Measurements from ENCODE around the gene SCARB1. TPM values are rescaled to one million over a fixed set of nuclear protein-coding genes. Genes with fewer than 3 reads are reported as not detected.

SCARB1 gene
- total RNA-seq, 1 experiment from 2014 or later, result 31.3 TPM

- Histone ChIP-seq H3K4me1 (ENCODE audit: insufficient read depth, low read length) (no peaks in the 10 kb centered on the region), H3K9me3 (ENCODE audit: control insufficient read depth, low read depth, low read length) (no peaks in the 10 kb centered on the region), H3T11ph (ENCODE audit: low read length) (no peak overlapping the region), H2BK20ac (ENCODE audit: low read depth, low read length, poor library complexity, severe bottlenecking) (no peak overlapping the region), H3K18ac (ENCODE audit: insufficient read length, low read depth, low read length) (no peak overlapping the region), H3K27ac (ENCODE audit: insufficient read length, low read depth, low read length) (no peak overlapping the region), H2AK5ac (ENCODE audit: insufficient read length, low read length) (no peak overlapping the region), H3K9ac (ENCODE audit: extremely low read depth, insufficient read length, low read length) (no peak overlapping the region), H3K4ac (ENCODE audit: low read depth, low read length) (no peak overlapping the region), H2BK5ac (ENCODE audit: insufficient read length, low read length) (no peak overlapping the region), H3K79me2 (ENCODE audit: insufficient read depth, low read length) (no peaks in the 10 kb centered on the region), H3K23me2 (ENCODE audit: insufficient read length, low read depth, low read length, poor library complexity, severe bottlenecking) (no peaks in the 10 kb centered on the region), H3K14ac (ENCODE audit: insufficient read depth, low read length) (no peak overlapping the region; the same call in 1 of the 2 replicates), H3K79me1 (ENCODE audit: insufficient read depth, low read depth, low read length, poor library complexity, severe bottlenecking) (no peaks in the 10 kb centered on the region), H4K20me1 (ENCODE audit: control insufficient read depth, insufficient read depth, insufficient read length) (no peaks in the 10 kb centered on the region), H2BK12ac (ENCODE audit: insufficient read length, low read depth, low read length) (no peak overlapping the region), H3K27me3 (ENCODE audit: insufficient read depth, low read length) (no peaks in the 10 kb centered on the region), H3K56ac (ENCODE audit: insufficient read length, low read depth, low read length) (no peak overlapping the region), H4K5ac (ENCODE audit: insufficient read length, low read depth, low read length) (no peak overlapping the region), H3K23ac (ENCODE audit: insufficient read length, low read depth, low read length) (no peak overlapping the region), H3K4me2 (ENCODE audit: insufficient read depth, insufficient read length, low read length) (no peak overlapping the region), H2AFZ (ENCODE audit: low read length) (no peak overlapping the region), H4K91ac (ENCODE audit: insufficient read length, low read depth, low read length) (no peak overlapping the region), H2BK120ac (ENCODE audit: low read depth, low read length, poor library complexity, severe bottlenecking) (no peak overlapping the region), H4K8ac (replicated peaks; ENCODE audit: insufficient read length, low read depth, low read length) (no peak overlapping the region), H2BK15ac (ENCODE audit: low read depth, low read length) (no peak overlapping the region)
- DNase-seq, result no peak
- TF ChIP-seq, protein P1, sequence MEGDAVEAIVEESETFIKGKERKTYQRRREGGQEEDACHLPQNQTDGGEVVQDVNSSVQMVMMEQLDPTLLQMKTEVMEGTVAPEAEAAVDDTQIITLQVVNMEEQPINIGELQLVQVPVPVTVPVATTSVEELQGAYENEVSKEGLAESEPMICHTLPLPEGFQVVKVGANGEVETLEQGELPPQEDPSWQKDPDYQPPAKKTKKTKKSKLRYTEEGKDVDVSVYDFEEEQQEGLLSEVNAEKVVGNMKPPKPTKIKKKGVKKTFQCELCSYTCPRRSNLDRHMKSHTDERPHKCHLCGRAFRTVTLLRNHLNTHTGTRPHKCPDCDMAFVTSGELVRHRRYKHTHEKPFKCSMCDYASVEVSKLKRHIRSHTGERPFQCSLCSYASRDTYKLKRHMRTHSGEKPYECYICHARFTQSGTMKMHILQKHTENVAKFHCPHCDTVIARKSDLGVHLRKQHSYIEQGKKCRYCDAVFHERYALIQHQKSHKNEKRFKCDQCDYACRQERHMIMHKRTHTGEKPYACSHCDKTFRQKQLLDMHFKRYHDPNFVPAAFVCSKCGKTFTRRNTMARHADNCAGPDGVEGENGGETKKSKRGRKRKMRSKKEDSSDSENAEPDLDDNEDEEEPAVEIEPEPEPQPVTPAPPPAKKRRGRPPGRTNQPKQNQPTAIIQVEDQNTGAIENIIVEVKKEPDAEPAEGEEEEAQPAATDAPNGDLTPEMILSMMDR (conservative IDR thresholded peaks at IDR 0.05), result no peak
- H3K4me1 Mint-ChIP-seq, result peaks cover 10 to 13% of the 10 kb centered on the region in 2 experiments
- WGBS (ENCODE audit: extremely low coverage, insufficient read length, low lambda C conversion rate), result no CpG with 5 or more reads among the region's 16 CpGs
- H3K4me3 Mint-ChIP-seq, result no peak overlapping the region
- H3K36me3 Mint-ChIP-seq (ENCODE audit: insufficient read depth in 1 of 3, low read depth in 3 of 3), result peaks cover 8 to 14% (median 12%) of the 10 kb centered on the region in 3 experiments; a peak in 6 of 7 replicates
- H3K27ac Mint-ChIP-seq, result peak overlapping the region in 1 of 3 experiments; percentile 67; a peak in 1 of 7 replicates
- H3K27me3 Mint-ChIP-seq (ENCODE audit: low read depth), result no peaks in the 10 kb centered on the region; the same call in 1 of the 2 replicates
- no peaks in the 10 kb centered on the region for H3K9me3 Mint-ChIP-seq
These were observed 82.6 kb downstream of the SCARB1 start for GRCh38 chr12:124780752-124781685.
